ENCODE measurements around the gene C11orf65. TPM values are rescaled to one million over a fixed set of nuclear protein-coding genes. Genes with fewer than 3 reads are reported as not detected.
"Not testable (repeated sequence)": the region's sequence is repeated elsewhere in the genome, so short reads cannot be mapped to it uniquely, and the experiment has no call there.

Gene C11orf65
- total and polyA plus RNA-seq, 12 donors: 0.84 to 7.1 (median 2.1) TPM; not detected in 1

GRCh38 chr11:108402241-108402640, 65.1 kb downstream of the C11orf65 start:
- intact Hi-C loops (cut with DNase I): no loop called here
- TF ChIP-seq CTCF (IDR thresholded peaks at IDR 0.05) (no peak), POLR2A (IDR thresholded peaks at IDR 0.05) (no peak)
- 88 to 100% (median 100%) methylated on average over 1 of the region's 1 CpG for WGBS, 4 donors
- H3K4me3 ChIP-seq: no peak overlapping the region
- DNase-seq: no peak
- peaks cover 0 to 6% of the 10 kb centered on the region in 2 donors for H3K4me1 ChIP-seq (replicated peaks in 1 of 2)
- peak overlapping the region in 1 of 5 donors; percentile 34 for H3K27ac ChIP-seq
- no peaks in the 10 kb centered on the region for H3K36me3 ChIP-seq (replicated peaks in 1 of 2)
- H3K27me3 ChIP-seq: no peaks in the 10 kb centered on the region
- H3K9me3 ChIP-seq (replicated peaks in 1 of 3): no peaks in the 10 kb centered on the region

- intact Hi-C loops (cut with DNase I): no loop called here
- Histone ChIP-seq H3K36me3 (replicated peaks in 1 of 2) (no peaks in the 10 kb centered on the region), H3K27me3 (no peaks in the 10 kb centered on the region), H3K4me1 (replicated peaks in 1 of 2) (peaks cover 0 to 6% of the 10 kb centered on the region in 2 donors), H3K4me3 (no peak overlapping the region), H3K27ac (no peak overlapping the region), H3K9me3 (replicated peaks in 1 of 3) (no peaks in the 10 kb centered on the region)
- TF ChIP-seq CTCF (IDR thresholded peaks at IDR 0.05) (no peak), POLR2A (IDR thresholded peaks at IDR 0.05) (no peak)
- no peak for DNase-seq
- WGBS, 4 donors: 79 to 89% (median 85%) methylated on average over 6 of the region's 6 CpGs
These were observed 68.9 kb downstream of the C11orf65 start for GRCh38 chr11:108398439-108398838.

- H3K27ac ChIP-seq: not testable (repeated sequence)
These were observed 70.7 kb downstream of the C11orf65 start for GRCh38 chr11:108396672-108397071.

GRCh38 chr11:108394744-108395284, 72.5 kb downstream of the C11orf65 start:
- H3K9me3 ChIP-seq (replicated peaks in 1 of 3): no peaks in the 10 kb centered on the region
- H3K4me1 ChIP-seq (replicated peaks in 1 of 2): no peaks in the 10 kb centered on the region
- WGBS, 4 donors: 66 to 82% (median 79%) methylated on average over 4 of the region's 4 CpGs
- TF ChIP-seq POLR2A (IDR thresholded peaks at IDR 0.05) (no peak), CTCF (IDR thresholded peaks at IDR 0.05) (no peak)
- intact Hi-C loops (cut with DNase I): no loop called here
- H3K27me3 ChIP-seq: no peaks in the 10 kb centered on the region
- no peak overlapping the region for H3K27ac ChIP-seq
- H3K36me3 ChIP-seq (replicated peaks in 1 of 2): no peaks in the 10 kb centered on the region
- DNase-seq: peak in 2 of 7 donors; percentile 30 to 45
- no peak overlapping the region for H3K4me3 ChIP-seq

More at GRCh38 chr11:108396672-108397071, 70.7 kb downstream of the C11orf65 start:
- H3K9me3 ChIP-seq (replicated peaks in 1 of 3); intact Hi-C loops (cut with DNase I); H3K27me3 ChIP-seq; H3K4me1 ChIP-seq (replicated peaks in 1 of 2); DNase-seq; H3K4me3 ChIP-seq; H3K36me3 ChIP-seq (replicated peaks in 1 of 2): not testable (repeated sequence)
- 95 to 97% (median 96%) methylated on average over 6 of the region's 6 CpGs for WGBS, 4 donors

GRCh38 chr11:108393046-108393445, 74.3 kb downstream of the C11orf65 start:
- TF ChIP-seq CTCF (IDR thresholded peaks at IDR 0.05): no peak
- intact Hi-C loops (cut with DNase I): no loop called here
- DNase-seq: no peak
- Histone ChIP-seq H3K36me3 (replicated peaks in 1 of 2) (no peaks in the 10 kb centered on the region), H3K9me3 (replicated peaks in 1 of 3) (no peaks in the 10 kb centered on the region), H3K4me1 (replicated peaks in 1 of 2) (no peaks in the 10 kb centered on the region), H3K27ac (peak overlapping the region in 1 of 5 donors; percentile 20), H3K27me3 (no peaks in the 10 kb centered on the region), H3K4me3 (no peak overlapping the region)
- WGBS, 4 donors: 8 to 36% (median 25%) methylated on average over 1 of the region's 1 CpG
